H1 (cell line): Measurements from ENCODE around the gene MDK. TPM values are rescaled to one million over a fixed set of nuclear protein-coding genes. Genes with fewer than 3 reads are reported as not detected.
A peak's percentile ranks its signal among the peaks of the same experiment; 100 is the strongest.

Experiments
- CTCF ChIA-PET: fragments of 300-600 bp; sonication (Branson Sonifier 250); formaldehyde crosslinking; loops from one replicate; lab custom pipeline; 2021; ENCODE audit not compliant: partially characterized antibody; lab: Charles Lee
- POLR2A ChIA-PET: fragments of 300-600 bp; sonication (Branson Sonifier 250); formaldehyde crosslinking; loops from one replicate; lab custom pipeline; 2021; ENCODE audit warnings: inconsistent platforms; ENCODE audit not compliant: partially characterized antibody; lab: Charles Lee
- DNase-seq, 2 experiments: peaks; one replicate each; pipeline versions ENCODE4 v3.0.0 to v3.0.0-alpha.2; 2010 to 2022; ENCODE audit warnings: low spot score in 2 of 2, low read depth in 1 of 2, mixed read lengths in 1 of 2
- FAIRE-seq: peaks from 2 replicates; lab custom pipeline; 2011; peaks lifted over from hg19 to GRCh38; lab: Jason Lieb, UNC
- H2AFZ ChIP-seq: 2 replicates; pipeline ENCODE4 v1.8.1; 2012; ENCODE audit warnings: low read length, inconsistent platforms
- H2AK5ac ChIP-seq: 2 replicates; pipeline ENCODE4 v1.6.1; 2013; ENCODE audit warnings: low read depth, low read length
- H2BK120ac ChIP-seq: replicated peaks from 2 replicates; pipeline ENCODE3; 2013; ENCODE audit warnings: low read depth, low read length, inconsistent platforms
- H2BK12ac ChIP-seq: 2 replicates; pipeline ENCODE4 v1.6.1; 2013; ENCODE audit warnings: low read depth, low read length
- H2BK15ac ChIP-seq: 2 replicates; pipeline ENCODE4 v1.6.1; 2013; ENCODE audit warnings: low read length
- H2BK20ac ChIP-seq: 2 replicates; pipeline ENCODE4 v1.6.1; 2013; ENCODE audit warnings: low read length
- H2BK5ac ChIP-seq: 2 replicates; pipeline ENCODE4 v1.6.1; 2013; ENCODE audit warnings: low read depth, low read length
- H3K14ac ChIP-seq: 2 replicates; pipeline ENCODE4 v1.6.1; 2013; ENCODE audit warnings: inconsistent platforms; ENCODE audit not compliant: insufficient read length
- H3K18ac ChIP-seq: 2 replicates; pipeline ENCODE4 v1.6.1; 2013; ENCODE audit warnings: low read length; ENCODE audit errors: extremely low read depth
- H3K23ac ChIP-seq: 2 replicates; pipeline ENCODE4 v1.6.1; 2013; ENCODE audit warnings: inconsistent platforms; ENCODE audit not compliant: insufficient read length
- H3K23me2 ChIP-seq: 2 replicates; pipeline ENCODE4 v1.6.1; 2013; ENCODE audit warnings: low read depth, low read length
- H3K27ac ChIP-seq: 2 replicates; pipeline ENCODE4 v1.6.1; 2011; ENCODE audit warnings: low read depth, low read length, inconsistent platforms
- H3K27me3 ChIP-seq, 4 experiments: replicated peaks in 1 of 4; 1 replicate in 1 of 4; 2 replicates in 3 of 4; pipeline versions ENCODE4 v1.6.1 to v1.8.1; 2011 to 2013; ENCODE audit warnings: low read length in 3 of 4, mild to moderate bottlenecking in 3 of 4, inconsistent platforms in 2 of 4, mixed read lengths in 2 of 4, moderate library complexity in 1 of 4; ENCODE audit not compliant: control insufficient read depth in 3 of 4, insufficient read depth in 3 of 4; ENCODE audit errors: extremely low read depth in 1 of 4
- H3K36me3 ChIP-seq, 4 experiments: 2 replicates each; pipeline versions ENCODE4 v1.6.1 to v1.8.1; 2011 to 2013; ENCODE audit warnings: mild to moderate bottlenecking in 4 of 4, low read length in 3 of 4, moderate library complexity in 2 of 4, control low read depth in 1 of 4, inconsistent platforms in 1 of 4; ENCODE audit not compliant: insufficient read depth in 4 of 4, control insufficient read depth in 2 of 4
- H3K4ac ChIP-seq: replicated peaks from 2 replicates; pipeline ENCODE3; 2013; ENCODE audit warnings: low read length, low read depth, mixed read lengths, inconsistent platforms; ENCODE audit not compliant: insufficient read length
- H3K4me1 ChIP-seq, 4 experiments: replicated peaks in 1 of 4; 1 replicate in 1 of 4; 2 replicates in 3 of 4; pipeline versions ENCODE4 v1.6.1 to v1.8.1; 2011 to 2013; ENCODE audit warnings: low read length in 3 of 4, inconsistent platforms in 2 of 4, mixed read lengths in 1 of 4; ENCODE audit not compliant: insufficient read depth in 4 of 4, control insufficient read depth in 3 of 4
- H3K4me2 ChIP-seq, 2 experiments: 2 replicates each; pipeline versions ENCODE4 v1.6.1 to v1.8.1; 2011 to 2013; ENCODE audit warnings: low read depth in 2 of 2, low read length in 2 of 2, control low read depth in 1 of 2, inconsistent platforms in 1 of 2, mild to moderate bottlenecking in 1 of 2; ENCODE audit not compliant: insufficient read depth in 1 of 2
- H3K4me3 ChIP-seq, 4 experiments: fragments of 200-600, 300-600 bp in 1 of 4; sonication (generic), shearing (Covaris generic), sonication (Bioruptor Twin) in 1 of 4; 2 replicates each; pipeline versions ENCODE4 v1.5.1 to v1.8.1; 2011 to 2016; ENCODE audit warnings: low read length in 4 of 4, low read depth in 3 of 4, control low read depth in 2 of 4, inconsistent platforms in 2 of 4, mild to moderate bottlenecking in 2 of 4, mixed read lengths in 1 of 4, moderate library complexity in 1 of 4; ENCODE audit not compliant: insufficient read depth in 2 of 4; ENCODE audit errors: extremely low read depth in 1 of 4
- H3K56ac ChIP-seq: replicated peaks from 2 replicates; pipeline ENCODE3; 2013; ENCODE audit warnings: low read depth, mild to moderate bottlenecking, mixed read lengths, low read length, inconsistent platforms; ENCODE audit not compliant: insufficient read length
- H3K79me1 ChIP-seq: 2 replicates; pipeline ENCODE4 v1.6.1; 2013; ENCODE audit warnings: low read depth, low read length, control low read depth
- H3K79me2 ChIP-seq, 2 experiments: 2 replicates each; pipeline versions ENCODE4 v1.6.1 to v1.8.1; 2012 to 2013; ENCODE audit warnings: low read length in 2 of 2, mild to moderate bottlenecking in 2 of 2, inconsistent platforms in 1 of 2; ENCODE audit not compliant: insufficient read depth in 2 of 2, control insufficient read depth in 1 of 2
- H3K9ac ChIP-seq, 4 experiments: replicated peaks in 1 of 4; 1 replicate in 1 of 4; 2 replicates in 3 of 4; pipeline versions ENCODE4 v1.6.1 to v1.8.1; 2011 to 2013; ENCODE audit warnings: low read depth in 3 of 4, low read length in 3 of 4, control low read depth in 2 of 4, mild to moderate bottlenecking in 2 of 4, moderate library complexity in 2 of 4, inconsistent platforms in 1 of 4; ENCODE audit errors: extremely low read depth in 1 of 4
- H3K9me3 ChIP-seq, 2 experiments: 2 replicates each; pipeline versions ENCODE4 v1.6.1 to v1.8.1; 2012 to 2013; ENCODE audit warnings: mild to moderate bottlenecking in 2 of 2, moderate library complexity in 2 of 2, control low read depth in 1 of 2, inconsistent platforms in 1 of 2, low read depth in 1 of 2, low read length in 1 of 2, mixed read lengths in 1 of 2; ENCODE audit not compliant: insufficient read depth in 2 of 2
- H4K20me1 ChIP-seq, 2 experiments: replicated peaks in 1 of 2; 2 replicates each; pipeline versions ENCODE3 to v1.8.1; 2011 to 2013; ENCODE audit warnings: inconsistent platforms in 2 of 2, low read length in 2 of 2, mild to moderate bottlenecking in 1 of 2; ENCODE audit not compliant: insufficient read depth in 2 of 2, control insufficient read depth in 1 of 2
- H4K5ac ChIP-seq: 2 replicates; pipeline ENCODE4 v1.6.1; 2013; ENCODE audit warnings: low read length, low read depth, mixed read lengths, inconsistent platforms; ENCODE audit not compliant: insufficient read length
- H4K8ac ChIP-seq: 2 replicates; pipeline ENCODE4 v1.8.0; 2013; ENCODE audit warnings: mild to moderate bottlenecking, moderate library complexity, low read length, inconsistent platforms; ENCODE audit not compliant: insufficient read depth; ENCODE audit errors: extremely low read depth
- H4K91ac ChIP-seq: replicated peaks from 2 replicates; pipeline ENCODE3; 2013; ENCODE audit warnings: low read length, mixed read lengths, inconsistent platforms; ENCODE audit not compliant: insufficient read length
- ATF2 ChIP-seq: IDR thresholded peaks from 2 replicates; pipeline ENCODE4 v1.6.1; 2012; ENCODE audit warnings: low read length, inconsistent platforms
- CTCF ChIP-seq, 3 experiments: IDR thresholded peaks; 1 replicate in 2 of 3; 2 replicates in 1 of 3; pipeline versions ENCODE4 v1.5.1 to v1.6.1; 2011; ENCODE audit warnings: low read length in 3 of 3, mild to moderate bottlenecking in 3 of 3, inconsistent platforms in 2 of 3, low read depth in 1 of 3, moderate library complexity in 1 of 3; ENCODE audit not compliant: insufficient read depth in 1 of 3; ENCODE audit errors: control extremely low read depth in 1 of 3
- GABPA ChIP-seq: IDR thresholded peaks from 2 replicates; pipeline ENCODE4 v1.6.1; 2011; ENCODE audit warnings: mild to moderate bottlenecking, low read length, moderate library complexity, borderline replicate concordance; ENCODE audit not compliant: insufficient read depth
- HDAC6 ChIP-seq: IDR thresholded peaks from one replicate; pipeline ENCODE4 v1.7.1; 2012; ENCODE audit warnings: low read depth, mild to moderate bottlenecking, inconsistent platforms, low read length, moderate library complexity
- JUND ChIP-seq: IDR thresholded peaks from 2 replicates; pipeline ENCODE4 v1.6.1; 2011; ENCODE audit warnings: mild to moderate bottlenecking, improper control_type of control experiment, low read length
- KDM5A ChIP-seq: fragments of 200-600 bp; IDR thresholded peaks from 2 replicates; pipeline ENCODE4 v1.7.1; 2012; ENCODE audit warnings: mild to moderate bottlenecking, low read length, inconsistent platforms, mixed read lengths
- SAP30 ChIP-seq: fragments of 300-600 bp; sonication (generic); IDR thresholded peaks from 2 replicates; pipeline ENCODE4 v1.7.1; 2012; ENCODE audit warnings: low read length, moderate library complexity, mild to moderate bottlenecking, inconsistent platforms; ENCODE audit not compliant: insufficient read depth, insufficient replicate concordance
- SRF ChIP-seq: IDR thresholded peaks from 2 replicates; pipeline ENCODE4 v1.6.1; 2011; ENCODE audit warnings: mild to moderate bottlenecking, low read depth, low read length, moderate library complexity
- WGBS, 2 experiments: shearing (Covaris generic) in 1 of 2; methylation state at CpG; one replicate each; pipeline versions ENCODE4 v1.1.6 to v1.1.7; 2013 to 2015; ENCODE audit warnings: low lambda C conversion rate in 2 of 2, mixed read lengths in 2 of 2, inconsistent platforms in 1 of 2, low coverage in 1 of 2, missing lambda C conversion rate in 1 of 2; ENCODE audit not compliant: insufficient replicate concordance in 2 of 2, insufficient coverage in 1 of 2, insufficient read length in 1 of 2; ENCODE audit errors: extremely low coverage in 1 of 2, missing lambda C conversion rate in 1 of 2; 5-methylcytosine and 5-hydroxymethylcytosine counted together
- polyA plus RNA-seq, 7 experiments: library from polyadenylated mRNA; depleted of rRNA in 3 of 7; stranded (reverse) in 5 of 7; unstranded in 2 of 7; fragments of >200 nt in 5 of 7; fragments of 200-250 nt in 2 of 7; gene quantifications; 1 replicate in 5 of 7; 2 replicates in 1 of 7; 4 replicates in 1 of 7; pipeline versions ENCODE4 v1.2.1 to v1.2.3, GENCODE V29; 2011 to 2013; ENCODE audit warnings: missing spikeins in 2 of 7, mixed read lengths in 2 of 7
- total RNA-seq: library from RNA; stranded (reverse); fragmentation: NEBNext Ultra II Directional; extraction: Animal tissue kit (Norgen Biotek cat#: 25700); gene quantifications from 2 replicates; pipeline ENCODE4 v1.2.1, GENCODE V29; 2021

MDK gene
- total and polyA plus RNA-seq, 2 of the 8 experiments (the other 6 are each of a cell fraction or from before 2014, with no cell fraction given) = 309 to 606 TPM

- H2BK5ac ChIP-seq = no peak overlapping the region
- H3K79me1 ChIP-seq = peaks cover 17% of the 10 kb centered on the region
- no peak overlapping the region; the same call in 1 of the 2 replicates for H3K18ac ChIP-seq
- peaks cover 0 to 20% (median 11%) of the 10 kb centered on the region in 4 experiments; a peak in 6 of 7 replicates for H3K4me1 ChIP-seq
- no peak overlapping the region for H2BK15ac ChIP-seq
- peaks cover 0 to 33% of the 10 kb centered on the region in 2 experiments; a peak in 2 of 4 replicates for H3K79me2 ChIP-seq
- H4K5ac ChIP-seq = no peak overlapping the region
- H3K9ac ChIP-seq = no peak overlapping the region
- H3K56ac ChIP-seq = no peak overlapping the region
- ChIA-PET CTCF (interaction anchor here (0.7 to 44.5 kb wide), 16 partner anchors 11 to 485 kb away, joined by 3 to 1004 read pairs (median 6); partner anchors contain the start of genes CHRM4 and DGKZ), POLR2A (interaction anchor here (0.5 to 7.8 kb wide), 6 partner anchors 9 to 431 kb away, joined by 3 to 69 read pairs (median 4); partner anchors contain the start of genes DGKZ and MDK)
- H3K4me3 ChIP-seq = no peak overlapping the region
- H3K23me2 ChIP-seq = no peaks in the 10 kb centered on the region
- WGBS, 2 experiments = 94% methylated on average over 24 of the region's 31 CpGs; no CpG with 5 or more reads in 1 of the 2 experiments
- no peaks in the 10 kb centered on the region for H3K27me3 ChIP-seq
- no peak overlapping the region for H3K23ac ChIP-seq
- H4K91ac ChIP-seq = no peak overlapping the region
- no peak overlapping the region for H3K4me2 ChIP-seq
- H3K36me3 ChIP-seq = peaks cover 2 to 9% (median 4%) of the 10 kb centered on the region in 4 experiments; a peak in 5 of 8 replicates
- no peak overlapping the region for H3K14ac ChIP-seq
- TF ChIP-seq ATF2 = no peak
- no peak for TF ChIP-seq GABPA
- TF ChIP-seq JUND = no peak
- no peak for TF ChIP-seq SRF
- TF ChIP-seq HDAC6 = no peak
- peak in 1 of 3 experiments; percentile 2; a peak in 1 of 4 replicates for TF ChIP-seq CTCF (IDR thresholded peaks at IDR 0.05; ENCODE audit: control extremely low read depth in 1 of 3, insufficient read depth in 1 of 3, low read depth in 1 of 3, low read length in 3 of 3)
- no peak for TF ChIP-seq SAP30
- no peak for TF ChIP-seq KDM5A
- H3K9me3 ChIP-seq = no peaks in the 10 kb centered on the region
- H3K27ac ChIP-seq = no peak overlapping the region; the same call in 1 of the 2 replicates
- no peak overlapping the region for H3K4ac ChIP-seq
- no peak overlapping the region for H2AK5ac ChIP-seq
- FAIRE-seq (no peak), DNase-seq (no peak)
- H4K20me1 ChIP-seq = peaks cover 8 to 37% of the 10 kb centered on the region in 2 experiments
- no peak overlapping the region; the same call in 1 of the 2 replicates for H2BK12ac ChIP-seq
- H4K8ac ChIP-seq = peak overlapping the region; percentile 12; the same call in 1 of the 2 replicates
- no peak overlapping the region for H2AFZ ChIP-seq
- H2BK20ac ChIP-seq = no peak overlapping the region
- no peak overlapping the region for H2BK120ac ChIP-seq
Observed at GRCh38 chr11:46366661-46367161, 14.8 kb upstream of the MDK start.
